ENCODE data around the gene SMIM14. TPM values are rescaled to one million over a fixed set of nuclear protein-coding genes. Genes with fewer than 3 reads are reported as not detected.
A peak's percentile ranks its signal among the peaks of the same experiment; 100 is the strongest.
"Not testable (repeated sequence)": the region's sequence is repeated elsewhere in the genome, so short reads cannot be mapped to it uniquely, and the experiment has no call there.

SMIM14 gene
- 28.3 and 40.1 TPM in 2 replicates for total RNA-seq (2014; rRNA removed; shearing (Covaris generic))
- polyA plus RNA-seq (2014; cell fraction: nucleus; rRNA removed): 10.8 and 14.7 TPM in 2 replicates

DNA sequence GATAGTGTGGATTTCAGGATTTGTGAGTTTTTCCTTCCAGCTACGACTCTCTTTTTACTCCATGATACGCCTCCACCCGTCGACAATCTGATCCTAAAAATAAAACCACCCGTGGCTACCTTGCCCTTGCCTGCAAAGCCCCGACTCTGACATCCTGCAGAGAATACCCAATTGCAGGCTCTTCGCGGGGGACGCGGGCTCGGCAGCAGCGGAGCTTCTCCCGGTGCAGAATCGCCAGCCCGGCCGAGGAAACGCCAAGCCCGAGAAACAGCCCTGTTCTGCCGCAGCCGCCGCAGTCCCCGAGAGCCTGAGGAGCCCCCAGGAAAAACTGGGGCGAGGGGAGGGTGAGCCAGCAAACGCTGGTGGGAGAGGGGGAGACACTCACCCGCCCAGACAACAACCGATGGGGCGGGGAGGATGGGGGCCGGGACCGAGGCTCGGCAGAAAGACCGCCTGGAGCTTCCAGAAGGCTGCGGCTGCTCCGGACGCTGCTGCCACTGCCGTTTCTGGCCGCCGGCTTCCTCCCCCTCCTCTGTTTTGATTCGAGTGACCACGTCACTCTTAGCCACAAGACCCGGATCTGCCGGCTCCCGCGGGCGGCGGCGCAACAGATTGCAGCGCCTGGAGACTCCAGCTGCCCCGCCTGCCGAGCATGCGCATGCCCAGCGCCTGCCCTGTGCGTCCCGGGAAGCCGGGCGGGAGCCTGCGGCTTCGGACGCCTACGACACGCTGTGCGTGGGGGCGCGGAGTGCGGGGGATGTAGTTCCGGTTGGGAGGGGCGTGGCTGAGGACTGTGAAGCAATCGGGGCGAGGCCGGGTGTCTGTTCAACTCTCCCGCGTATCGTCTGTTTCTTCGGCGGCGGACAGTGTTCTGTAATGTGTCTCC lies at the start of gene SMIM14:
SMIM14 (minus strand) TSS at position 512 of the 886 bp plus-strand sequence. CDS start 33,720 bp downstream, outside the sequence.
- peak; percentile 97 for DNase-seq (ENCODE audit: extremely low read depth, low read depth)

DNA sequence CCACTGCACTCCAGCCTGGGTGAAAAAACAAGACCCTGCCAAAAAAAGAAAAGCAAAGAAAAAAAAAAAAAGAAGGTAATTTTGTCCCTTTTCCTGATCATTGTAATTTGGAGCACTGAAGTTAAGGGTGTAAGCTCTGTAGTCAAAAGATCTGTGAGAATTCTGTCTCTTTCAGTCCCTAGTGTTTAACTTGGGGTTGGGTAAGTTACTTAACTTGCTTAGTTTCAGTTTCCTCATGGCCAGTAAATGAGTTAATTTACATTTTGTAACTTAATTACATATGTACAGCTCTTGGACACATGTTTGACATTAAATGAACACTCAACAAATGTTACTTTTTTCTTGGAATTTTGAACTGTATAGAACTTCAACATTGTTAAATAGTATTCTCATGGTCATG lies 48.3 kb upstream of the SMIM14 start:
- no peak for DNase-seq (ENCODE audit: extremely low read depth, low read depth)

DNA sequence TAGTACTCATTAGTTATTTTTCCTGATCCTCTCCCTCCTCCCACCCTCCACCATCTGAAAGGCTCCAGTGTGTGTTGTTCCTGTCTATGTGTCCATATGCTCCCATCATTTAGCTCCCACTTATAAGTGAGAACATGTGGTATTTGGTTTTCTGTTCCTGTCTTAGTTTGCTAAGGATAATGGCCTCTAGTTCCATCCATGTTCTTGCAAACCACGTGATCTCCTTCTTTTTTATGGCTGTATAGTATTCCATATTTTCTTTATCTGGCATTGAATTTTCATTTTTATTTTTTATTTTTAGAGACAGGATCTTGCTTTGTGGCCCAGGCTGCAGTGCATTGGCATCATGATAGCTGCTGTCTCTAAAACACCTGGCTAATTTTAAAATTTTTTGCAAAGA lies 47.3 kb upstream of the SMIM14 start:
- no peak for DNase-seq (ENCODE audit: extremely low read depth, low read depth)

GRCh38 chr4:39682138-39682537 lies 43.5 kb upstream of the SMIM14 start:
- DNase-seq (ENCODE audit: extremely low read depth, low read depth): no peak

DNA sequence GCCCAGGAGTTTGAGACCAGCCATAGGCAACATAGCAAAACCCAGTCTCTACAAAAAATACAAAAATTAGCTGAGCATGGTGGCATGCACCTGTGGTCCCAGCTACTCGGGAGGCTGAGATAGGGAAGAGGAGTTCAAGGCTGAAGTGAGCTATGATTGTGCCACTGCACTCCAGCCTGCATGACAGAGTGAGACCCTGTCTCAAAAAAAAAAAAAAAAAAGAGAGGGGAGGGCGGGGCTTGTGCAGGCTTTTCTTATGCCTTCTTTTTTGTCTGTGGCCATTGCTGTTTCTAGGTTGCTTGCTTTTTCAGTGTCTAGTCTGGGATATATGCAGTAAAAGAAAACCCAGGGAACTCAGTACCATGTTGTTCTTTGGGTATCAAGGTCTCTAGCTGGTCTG lies 42.3 kb upstream of the SMIM14 start:
- DNase-seq (ENCODE audit: extremely low read depth, low read depth): not testable (repeated sequence)

DNA sequence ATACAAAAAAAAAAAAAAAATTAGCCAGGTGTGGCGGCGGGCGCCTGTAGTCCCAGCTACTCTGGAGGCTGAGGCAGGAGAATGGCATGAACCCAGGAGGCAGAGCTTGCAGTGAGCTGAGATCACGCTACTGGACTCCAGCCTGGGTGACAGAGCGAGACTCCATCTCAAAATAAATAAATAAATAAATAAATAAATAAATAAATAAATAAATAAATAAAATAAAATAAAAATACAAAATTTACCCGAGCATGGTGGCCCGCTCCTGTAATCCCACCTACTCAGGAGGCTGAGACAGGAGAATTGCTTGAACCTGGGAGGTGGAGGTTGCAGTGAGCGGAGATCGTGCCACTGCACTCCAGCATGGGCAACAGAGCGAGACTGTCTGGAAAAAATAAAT lies 37.0 kb upstream of the SMIM14 start:
- not testable (repeated sequence) for DNase-seq (ENCODE audit: extremely low read depth, low read depth)

GRCh38 chr4:39670296-39670695 lies 31.6 kb upstream of the SMIM14 start:
- DNase-seq (ENCODE audit: extremely low read depth, low read depth): not testable (repeated sequence)

GRCh38 chr4:39668887-39669286 lies 30.2 kb upstream of the SMIM14 start:
- no peak for DNase-seq (ENCODE audit: extremely low read depth, low read depth)

DNA sequence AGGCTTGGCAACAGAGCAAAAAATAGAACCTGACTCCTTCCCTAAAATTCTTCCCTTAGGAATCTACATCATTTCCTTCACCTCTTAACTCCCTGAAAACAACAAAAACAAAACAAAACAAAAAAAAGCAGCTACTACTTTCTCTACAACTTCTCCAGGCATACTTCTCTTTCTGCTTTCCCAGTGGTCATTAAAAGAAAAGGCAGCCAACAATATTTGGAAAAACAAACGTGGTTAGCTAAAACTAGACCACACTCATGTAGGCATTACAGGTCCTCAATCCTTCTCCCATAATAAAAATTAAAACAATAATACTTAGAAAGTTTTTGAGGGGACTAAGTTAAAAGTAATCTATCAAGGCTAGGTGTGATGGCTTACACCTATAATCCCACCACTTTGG lies 29.0 kb upstream of the SMIM14 start:
- no peak for DNase-seq (ENCODE audit: extremely low read depth, low read depth)

- DNase-seq (ENCODE audit: extremely low read depth, low read depth): peak; percentile 18
Observed at GRCh38 chr4:39664828-39665731, 26.4 kb upstream of the SMIM14 start.

DNA sequence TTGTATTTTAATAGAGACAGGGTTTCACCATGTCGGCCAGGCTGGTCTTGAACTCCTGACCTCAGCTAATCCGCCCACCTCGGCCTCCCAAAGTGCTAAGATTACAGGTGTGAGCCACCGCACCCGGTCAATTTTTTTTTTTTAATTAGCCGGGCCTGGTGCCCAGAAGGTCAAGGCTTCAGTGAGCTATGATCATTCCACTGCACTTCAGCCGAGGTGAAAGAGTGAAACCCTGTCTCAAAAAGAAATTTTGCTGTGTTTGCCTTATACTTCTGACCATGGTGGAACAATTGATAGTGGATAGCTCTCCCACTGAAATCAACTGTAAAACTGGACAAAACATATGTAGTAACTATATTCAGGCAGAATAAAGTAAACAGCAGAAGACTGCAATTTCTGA lies 24.0 kb upstream of the SMIM14 start:
- DNase-seq (ENCODE audit: extremely low read depth, low read depth): no peak

DNA sequence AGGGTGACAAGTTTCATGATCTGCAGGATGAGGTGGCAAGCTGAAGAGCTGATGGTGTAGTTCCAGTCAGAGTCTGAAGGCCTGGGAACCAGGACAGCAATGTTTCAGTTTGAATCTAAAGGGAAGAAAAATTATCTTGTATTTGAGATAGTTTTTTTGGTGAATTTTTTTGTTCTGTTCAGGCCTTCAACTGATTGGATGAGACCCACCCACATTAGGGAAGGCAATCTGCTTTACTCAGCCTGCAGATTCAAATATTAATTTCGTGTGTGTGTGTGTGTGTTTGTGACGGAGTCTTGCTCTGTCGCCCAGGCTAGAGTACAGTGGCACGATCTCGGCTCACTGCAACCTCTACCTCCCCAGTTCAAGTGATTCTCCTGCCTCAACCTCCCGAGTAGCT lies 22.1 kb upstream of the SMIM14 start:
- DNase-seq (ENCODE audit: extremely low read depth, low read depth): no peak

GRCh38 chr4:39660045-39660444 lies 21.4 kb upstream of the SMIM14 start:
- no peak for DNase-seq (ENCODE audit: extremely low read depth, low read depth)

DNA sequence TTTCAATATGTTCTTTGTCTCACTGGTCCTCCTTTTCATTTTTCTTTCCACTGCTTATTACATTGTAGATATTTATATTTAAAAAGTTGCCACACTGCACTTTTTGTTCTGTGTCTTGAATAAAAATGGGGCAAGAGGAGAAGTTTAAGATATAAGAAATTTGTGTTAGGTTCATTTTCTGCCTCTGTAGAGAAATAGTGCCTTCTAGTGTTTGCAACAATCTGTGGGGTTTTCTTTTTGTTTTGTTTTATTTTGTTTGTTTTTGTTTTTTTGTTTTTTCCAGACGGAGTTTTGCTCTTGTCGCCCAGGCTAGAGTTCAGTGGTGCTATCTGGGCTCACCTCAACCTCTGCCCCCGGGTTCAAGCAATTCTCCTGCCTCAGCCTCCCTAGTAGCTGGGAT lies 20.1 kb upstream of the SMIM14 start:
- DNase-seq (ENCODE audit: extremely low read depth, low read depth): no peak

- DNase-seq (ENCODE audit: extremely low read depth, low read depth): no peak
Observed at GRCh38 chr4:39657465-39657864, 18.8 kb upstream of the SMIM14 start.

- DNase-seq (ENCODE audit: extremely low read depth, low read depth): not testable (repeated sequence)
Observed at GRCh38 chr4:39656638-39657037, 18.0 kb upstream of the SMIM14 start.

- DNase-seq (ENCODE audit: extremely low read depth, low read depth): no peak
Observed at GRCh38 chr4:39655876-39656275, 17.2 kb upstream of the SMIM14 start.

DNA sequence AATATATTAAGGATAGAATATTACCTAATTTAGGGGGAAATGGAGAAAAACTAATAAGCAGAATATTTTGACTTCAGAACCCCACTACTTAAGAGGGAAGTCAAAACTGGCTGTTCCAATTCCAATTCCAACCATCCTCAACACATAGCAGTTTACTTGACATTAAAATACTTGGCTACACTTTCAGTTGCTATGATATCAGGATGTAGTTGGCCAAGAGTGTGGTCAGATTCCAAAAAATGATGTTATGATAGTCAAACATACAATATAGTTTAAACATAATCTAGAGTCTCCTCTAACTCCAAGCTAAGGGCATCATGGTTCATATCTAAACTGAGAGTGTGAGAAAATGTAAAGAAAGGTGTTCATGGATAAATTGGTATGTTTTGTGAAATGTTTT lies 16.5 kb upstream of the SMIM14 start:
- DNase-seq (ENCODE audit: extremely low read depth, low read depth): no peak

GRCh38 chr4:39651586-39651985 lies 12.9 kb upstream of the SMIM14 start:
- not testable (repeated sequence) for DNase-seq (ENCODE audit: extremely low read depth, low read depth)

- DNase-seq (ENCODE audit: extremely low read depth, low read depth): no peak
Observed at GRCh38 chr4:39649639-39650265, 11.1 kb upstream of the SMIM14 start.
